Measurements from ENCODE around the gene STK31.

DNA sequence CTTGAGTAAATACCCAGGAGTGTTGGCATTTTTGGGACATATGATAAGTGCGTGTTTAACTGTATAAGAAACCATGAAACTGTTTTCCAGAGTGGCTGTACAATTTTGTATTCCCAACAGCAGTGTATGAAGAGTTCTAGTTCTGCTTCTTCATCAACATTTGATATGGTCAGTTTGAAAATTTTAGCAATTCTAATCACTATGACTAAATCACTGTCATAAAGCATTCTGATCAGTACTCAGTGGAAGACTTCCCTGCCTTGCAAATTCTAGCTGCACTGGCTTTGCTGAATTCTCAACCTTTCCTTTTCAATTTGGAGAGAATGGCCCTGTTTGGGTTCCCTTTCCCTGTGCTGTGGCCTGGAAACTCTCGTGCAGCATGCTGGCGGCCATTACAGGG, 48.6 kb upstream of the STK31 start:
- TF ChIP-seq RFX5 (IDR thresholded peaks at IDR 0.05; ENCODE audit: low read depth, low read length) (no peak), FOXK2 (IDR thresholded peaks at IDR 0.05) (no peak), ZNF274 (IDR thresholded peaks at IDR 0.05; ENCODE audit: insufficient read depth, insufficient read length) (no peak), ESRRA (IDR thresholded peaks at IDR 0.05; ENCODE audit: low read length) (no peak), NRF1 (conservative IDR thresholded peaks at IDR 0.05; ENCODE audit: low read depth, low read length) (no peak)
- TF ChIP-seq, protein P1, sequence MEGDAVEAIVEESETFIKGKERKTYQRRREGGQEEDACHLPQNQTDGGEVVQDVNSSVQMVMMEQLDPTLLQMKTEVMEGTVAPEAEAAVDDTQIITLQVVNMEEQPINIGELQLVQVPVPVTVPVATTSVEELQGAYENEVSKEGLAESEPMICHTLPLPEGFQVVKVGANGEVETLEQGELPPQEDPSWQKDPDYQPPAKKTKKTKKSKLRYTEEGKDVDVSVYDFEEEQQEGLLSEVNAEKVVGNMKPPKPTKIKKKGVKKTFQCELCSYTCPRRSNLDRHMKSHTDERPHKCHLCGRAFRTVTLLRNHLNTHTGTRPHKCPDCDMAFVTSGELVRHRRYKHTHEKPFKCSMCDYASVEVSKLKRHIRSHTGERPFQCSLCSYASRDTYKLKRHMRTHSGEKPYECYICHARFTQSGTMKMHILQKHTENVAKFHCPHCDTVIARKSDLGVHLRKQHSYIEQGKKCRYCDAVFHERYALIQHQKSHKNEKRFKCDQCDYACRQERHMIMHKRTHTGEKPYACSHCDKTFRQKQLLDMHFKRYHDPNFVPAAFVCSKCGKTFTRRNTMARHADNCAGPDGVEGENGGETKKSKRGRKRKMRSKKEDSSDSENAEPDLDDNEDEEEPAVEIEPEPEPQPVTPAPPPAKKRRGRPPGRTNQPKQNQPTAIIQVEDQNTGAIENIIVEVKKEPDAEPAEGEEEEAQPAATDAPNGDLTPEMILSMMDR (IDR thresholded peaks at IDR 0.05 in 2 of 3, conservative IDR thresholded peaks at IDR 0.05 in 1 of 3; ENCODE audit: control insufficient read depth in 2 of 3, extremely low read depth in 1 of 3, insufficient read depth in 1 of 3, low read depth in 3 of 3, low read length in 3 of 3), result no peak
- TF ChIP-seq, protein P2, sequence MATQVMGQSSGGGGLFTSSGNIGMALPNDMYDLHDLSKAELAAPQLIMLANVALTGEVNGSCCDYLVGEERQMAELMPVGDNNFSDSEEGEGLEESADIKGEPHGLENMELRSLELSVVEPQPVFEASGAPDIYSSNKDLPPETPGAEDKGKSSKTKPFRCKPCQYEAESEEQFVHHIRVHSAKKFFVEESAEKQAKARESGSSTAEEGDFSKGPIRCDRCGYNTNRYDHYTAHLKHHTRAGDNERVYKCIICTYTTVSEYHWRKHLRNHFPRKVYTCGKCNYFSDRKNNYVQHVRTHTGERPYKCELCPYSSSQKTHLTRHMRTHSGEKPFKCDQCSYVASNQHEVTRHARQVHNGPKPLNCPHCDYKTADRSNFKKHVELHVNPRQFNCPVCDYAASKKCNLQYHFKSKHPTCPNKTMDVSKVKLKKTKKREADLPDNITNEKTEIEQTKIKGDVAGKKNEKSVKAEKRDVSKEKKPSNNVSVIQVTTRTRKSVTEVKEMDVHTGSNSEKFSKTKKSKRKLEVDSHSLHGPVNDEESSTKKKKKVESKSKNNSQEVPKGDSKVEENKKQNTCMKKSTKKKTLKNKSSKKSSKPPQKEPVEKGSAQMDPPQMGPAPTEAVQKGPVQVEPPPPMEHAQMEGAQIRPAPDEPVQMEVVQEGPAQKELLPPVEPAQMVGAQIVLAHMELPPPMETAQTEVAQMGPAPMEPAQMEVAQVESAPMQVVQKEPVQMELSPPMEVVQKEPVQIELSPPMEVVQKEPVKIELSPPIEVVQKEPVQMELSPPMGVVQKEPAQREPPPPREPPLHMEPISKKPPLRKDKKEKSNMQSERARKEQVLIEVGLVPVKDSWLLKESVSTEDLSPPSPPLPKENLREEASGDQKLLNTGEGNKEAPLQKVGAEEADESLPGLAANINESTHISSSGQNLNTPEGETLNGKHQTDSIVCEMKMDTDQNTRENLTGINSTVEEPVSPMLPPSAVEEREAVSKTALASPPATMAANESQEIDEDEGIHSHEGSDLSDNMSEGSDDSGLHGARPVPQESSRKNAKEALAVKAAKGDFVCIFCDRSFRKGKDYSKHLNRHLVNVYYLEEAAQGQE (IDR thresholded peaks at IDR 0.05; ENCODE audit: low read depth, low read length), result no peak

Measured in GM12878 (cell line).